HG03469 (cell line): Measurements from ENCODE around the gene RBKS.
"Not testable (repeated sequence)": the region's sequence is repeated elsewhere in the genome, so short reads cannot be mapped to it uniquely, and the experiment has no call there.

Source experiments
- ATAC-seq: cut with Tn5 transposase; IDR thresholded peaks from one replicate; pipeline ENCODE4 v1.9.1; 2021; ENCODE audit warnings: mild to moderate bottlenecking, moderate library complexity, moderate number of reproducible peaks; ENCODE audit not compliant: unreplicated experiment

The RBKS gene

DNA sequence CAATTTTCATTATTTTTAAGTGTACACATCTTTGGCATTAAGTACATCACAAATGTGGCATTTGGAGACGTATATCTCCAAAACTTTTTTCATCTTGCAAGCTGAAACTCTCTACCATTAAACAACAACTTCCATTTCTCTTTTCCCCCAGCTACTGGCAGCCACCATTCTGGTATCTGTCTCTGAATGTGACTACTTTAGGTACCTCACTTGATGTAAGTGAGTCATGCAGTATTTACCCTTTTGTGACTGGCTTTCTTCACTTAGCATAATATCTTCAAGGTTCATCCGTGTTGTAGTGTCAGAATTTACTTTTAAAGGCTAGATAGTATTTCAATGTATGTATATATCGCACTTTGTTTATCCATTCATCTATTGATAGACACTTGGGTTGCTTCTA lies 17.4 kb upstream of the RBKS start:
- ATAC-seq, result no peak

DNA sequence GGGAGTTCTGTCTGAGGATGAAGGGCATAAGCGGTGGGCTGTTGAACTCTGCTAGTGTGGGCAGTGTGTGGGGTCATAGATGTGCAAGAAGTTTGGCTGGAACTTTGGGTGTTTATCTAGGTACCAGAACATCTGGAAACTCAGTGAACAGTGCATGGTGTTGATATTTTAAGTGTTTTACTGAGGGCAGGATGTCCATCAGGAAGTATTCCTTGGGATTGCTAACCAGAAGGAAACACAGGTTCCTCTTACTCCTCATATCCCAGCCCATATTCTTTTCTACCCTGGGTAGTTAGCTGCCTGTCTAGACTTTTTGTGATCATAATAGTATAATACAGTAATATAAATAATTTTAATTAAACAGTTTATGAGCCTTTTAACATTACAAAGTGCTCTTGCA lies 15.9 kb upstream of the RBKS start:
- no peak for ATAC-seq

DNA sequence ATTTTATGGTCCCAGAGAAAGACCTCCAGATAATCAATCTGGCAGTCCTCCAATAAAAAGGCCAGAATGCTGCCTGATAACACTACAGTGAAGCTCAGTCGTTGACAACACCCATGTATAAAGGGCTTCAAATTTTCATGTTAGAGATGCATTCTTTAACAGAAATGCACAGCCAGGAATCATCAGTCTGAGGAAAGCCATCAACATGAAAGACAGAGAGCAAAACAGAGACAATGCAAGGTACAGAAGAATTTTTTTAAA lies 14.1 kb upstream of the RBKS start:
- ATAC-seq, result no peak

DNA sequence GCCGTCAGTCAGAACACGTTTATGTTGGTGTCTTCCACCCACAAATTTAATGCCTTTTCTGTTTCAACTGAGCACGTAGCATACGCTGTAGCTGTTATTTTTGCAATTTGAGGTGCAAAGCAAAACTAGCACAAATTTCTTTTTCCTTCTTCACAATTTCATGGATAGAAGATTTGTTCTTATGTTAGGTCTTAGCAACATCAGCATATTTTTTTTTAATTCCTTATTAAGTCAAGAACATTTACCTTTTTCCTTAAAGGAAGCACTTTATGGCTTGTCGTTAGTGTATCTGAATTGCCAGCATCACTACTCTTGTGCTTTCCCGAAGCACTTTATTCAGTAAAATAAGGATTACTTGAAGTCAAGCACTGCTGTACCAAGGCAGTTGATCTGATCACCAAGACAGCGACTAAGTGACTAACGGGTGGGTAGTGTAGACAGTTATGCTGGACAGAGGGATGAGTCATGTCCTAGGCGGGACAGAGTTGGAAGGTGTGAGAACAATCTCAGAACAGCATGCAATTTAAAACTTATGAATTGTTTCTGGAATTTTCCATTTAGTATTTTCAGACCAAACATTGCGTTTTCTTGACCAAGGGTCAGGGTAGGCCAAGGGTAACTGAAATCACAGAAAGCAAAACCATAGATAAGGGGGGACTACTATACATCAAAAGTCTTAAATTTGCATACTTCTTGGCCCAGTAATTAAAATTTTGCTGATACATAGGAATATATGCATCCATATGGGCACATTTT lies 13.6 kb upstream of the RBKS start:
- ATAC-seq, result no peak

DNA sequence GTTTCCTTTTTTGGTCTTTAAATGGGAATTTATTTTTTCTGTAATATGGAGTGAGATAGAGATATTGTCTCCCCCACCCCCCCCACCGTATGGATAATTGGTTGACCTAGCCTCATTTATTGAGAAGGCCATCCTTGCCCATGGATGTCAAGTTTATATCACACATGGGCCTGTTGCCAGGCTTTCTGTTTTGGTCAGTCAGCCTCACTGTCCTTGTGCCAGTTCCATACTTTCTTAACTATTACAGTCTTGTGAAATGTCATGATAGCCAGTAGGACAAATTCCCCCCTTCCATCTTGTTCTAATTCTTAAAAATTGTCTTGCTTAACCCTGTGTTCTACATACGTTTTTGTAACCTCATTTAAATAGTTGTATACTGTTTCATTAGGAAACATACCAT lies 12.8 kb upstream of the RBKS start:
- ATAC-seq, result no peak

DNA sequence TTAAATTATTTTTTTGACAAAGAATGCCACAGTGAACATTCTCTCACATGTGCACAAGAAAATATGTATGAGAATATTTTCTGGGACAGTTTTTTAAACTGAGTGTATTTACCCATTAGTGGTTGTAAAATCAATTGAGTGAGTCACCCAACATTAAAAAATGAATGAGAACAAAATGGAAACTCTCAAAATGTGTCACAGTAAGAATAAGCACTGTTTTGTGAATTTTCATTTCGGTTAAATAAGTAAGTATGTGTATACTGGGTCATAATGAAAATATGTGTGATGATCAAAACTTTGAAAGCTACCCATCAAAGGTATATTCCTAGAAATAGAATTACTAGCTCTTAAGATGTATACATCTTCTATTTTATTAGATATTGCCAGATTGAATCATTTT lies 11.9 kb upstream of the RBKS start:
- no peak for ATAC-seq

DNA sequence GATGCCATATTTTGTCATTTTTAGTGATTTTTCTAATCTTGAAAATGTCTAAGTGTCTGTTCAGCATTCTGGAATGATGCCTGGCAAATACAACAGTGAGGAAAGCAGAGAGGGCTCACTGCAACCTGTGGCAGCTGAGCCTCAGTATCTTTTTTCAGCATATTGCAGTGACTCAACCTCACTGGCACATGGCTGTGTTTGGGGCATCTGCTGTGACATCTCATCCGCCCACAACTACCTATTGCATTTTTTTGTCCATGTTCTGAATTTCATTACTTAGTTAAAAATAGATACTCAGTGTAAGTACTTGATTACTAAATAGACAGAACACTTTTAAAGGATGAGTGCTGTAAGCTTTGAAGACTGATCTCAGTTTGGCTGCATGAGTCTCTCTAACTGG lies 11.0 kb upstream of the RBKS start:
- ATAC-seq, result no peak

DNA sequence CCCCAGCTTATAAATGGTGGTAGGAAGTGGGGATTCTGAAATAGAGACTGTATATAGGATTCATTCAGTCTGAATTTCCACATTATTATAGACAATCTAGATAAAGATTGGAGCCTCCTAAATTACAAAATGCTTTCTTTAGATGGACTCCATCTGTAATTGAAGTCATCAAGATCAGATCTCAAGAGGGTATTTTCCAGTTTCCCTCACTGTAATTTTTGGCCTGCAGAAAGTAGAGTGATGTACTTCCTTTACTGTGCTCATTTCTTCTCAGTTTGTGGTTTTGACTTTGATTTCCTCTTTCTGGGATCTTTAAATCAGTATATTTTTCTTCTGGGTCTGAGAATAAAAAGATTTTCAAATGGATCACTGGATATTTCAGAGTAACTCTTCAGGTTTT lies 7.5 kb upstream of the RBKS start:
- ATAC-seq, result no peak

DNA sequence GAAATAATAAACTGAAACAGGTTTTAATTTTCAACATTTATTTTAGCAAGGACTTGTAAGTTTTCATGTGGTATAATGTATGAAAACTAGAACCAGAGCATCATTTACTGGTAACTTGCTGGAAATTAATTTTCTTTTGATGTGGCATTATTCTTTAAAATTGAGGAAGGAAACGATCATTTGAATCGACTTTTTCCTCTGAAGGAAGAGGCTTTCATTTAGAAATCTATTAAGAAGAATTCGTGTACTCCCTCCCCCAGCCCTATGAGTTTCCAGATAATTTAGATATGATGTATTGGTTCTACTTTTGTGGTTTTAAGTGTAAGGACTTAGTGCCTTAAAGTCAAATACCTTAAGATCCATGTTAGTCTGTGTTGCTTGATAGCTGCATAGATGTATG lies 2.8 kb upstream of the RBKS start:
- ATAC-seq, result no peak

DNA sequence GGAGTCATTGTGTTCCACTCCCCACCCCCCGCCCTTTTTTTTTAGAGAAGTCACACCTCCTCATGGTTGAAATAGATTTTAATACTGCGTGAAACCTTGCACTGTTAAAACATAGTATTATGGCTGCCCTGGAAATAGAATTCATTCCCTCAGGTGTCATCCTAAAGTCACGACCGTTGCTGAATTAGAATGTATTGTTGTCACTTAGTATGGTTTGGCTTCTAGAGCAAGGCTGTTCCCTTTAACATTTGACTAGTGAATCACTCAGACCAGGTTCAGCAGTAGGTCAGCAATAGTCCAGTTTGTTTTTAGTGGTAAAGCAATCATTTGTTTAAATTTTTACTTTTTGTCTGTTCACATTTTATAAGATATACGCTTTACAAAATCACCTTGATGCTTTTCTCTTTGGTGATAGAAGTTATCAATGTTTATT lies 1.5 kb upstream of the RBKS start:
- no peak for ATAC-seq

DNA sequence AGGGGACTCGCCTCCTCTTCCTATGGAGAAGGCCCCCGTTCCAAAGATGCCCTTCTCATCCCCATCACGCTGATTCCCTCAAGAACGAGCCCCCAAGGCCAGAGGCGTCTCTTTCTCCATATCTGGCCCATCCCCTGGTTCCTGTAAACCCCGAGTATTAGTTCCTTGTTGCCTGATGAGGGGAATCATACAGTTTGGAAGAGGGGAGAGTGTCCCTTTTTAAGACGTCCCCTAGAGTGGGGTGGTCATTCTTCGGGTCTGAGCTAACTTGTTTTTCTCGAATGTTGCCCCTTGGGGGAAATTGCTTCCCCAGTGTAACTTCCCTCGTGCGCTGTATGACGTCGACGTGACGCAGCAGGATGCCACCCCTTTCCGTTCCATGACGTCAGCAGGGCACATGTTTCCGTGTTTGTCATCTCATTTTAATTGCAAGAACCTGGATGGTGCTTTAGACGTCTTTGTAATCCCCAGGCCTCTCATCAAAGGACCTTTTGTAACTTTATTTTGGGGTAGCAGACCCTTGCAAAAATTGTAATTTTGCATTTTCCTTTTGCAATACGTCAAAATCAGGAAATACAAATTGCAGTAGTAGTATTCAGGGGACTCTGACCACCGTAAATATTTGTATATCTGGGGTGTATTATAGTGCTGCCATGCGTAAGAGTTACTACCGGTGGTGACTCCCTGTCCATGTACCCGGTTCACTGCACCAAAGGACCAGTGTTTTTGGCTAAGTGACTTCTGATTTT lies 911 bp upstream of the RBKS start:
- ATAC-seq, result no peak

DNA sequence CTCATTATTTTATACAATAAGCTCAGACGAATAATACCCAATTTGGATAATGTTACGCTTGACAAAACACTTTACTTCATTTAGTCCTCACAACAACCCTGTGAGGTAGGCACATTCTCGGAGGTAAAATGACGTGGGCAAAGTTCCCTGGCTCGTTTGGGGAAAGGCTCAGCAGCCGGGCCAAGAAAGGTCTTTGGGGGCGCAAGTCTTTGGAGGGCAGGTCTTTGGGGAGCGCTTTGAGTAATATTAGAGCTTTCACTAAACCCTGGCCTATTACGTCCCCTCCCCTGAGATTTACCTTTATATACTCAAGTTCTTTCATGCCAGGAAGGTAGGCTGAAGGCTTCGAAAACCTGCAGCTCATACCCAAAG lies 427 bp downstream of the RBKS start:
- no peak for ATAC-seq

DNA sequence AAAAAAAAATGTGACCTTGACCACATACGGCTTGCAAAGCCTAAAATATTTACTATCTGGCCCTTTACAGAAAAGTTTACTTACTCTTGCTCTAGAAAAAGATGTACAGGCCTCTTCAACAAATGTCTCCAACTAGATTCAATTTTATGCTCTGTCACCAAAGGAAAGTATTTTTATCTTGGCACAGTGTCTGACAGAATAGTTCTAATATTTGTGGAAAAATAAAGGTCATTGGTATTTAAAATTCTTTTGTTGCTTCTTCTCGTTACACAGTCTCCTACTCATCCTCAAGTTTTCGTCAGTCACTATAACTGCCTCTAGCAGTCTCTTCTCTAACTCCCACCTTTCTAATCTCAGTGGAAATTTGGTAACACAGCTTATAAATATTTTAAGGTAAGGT lies 1.4 kb downstream of the RBKS start:
- no peak for ATAC-seq

DNA sequence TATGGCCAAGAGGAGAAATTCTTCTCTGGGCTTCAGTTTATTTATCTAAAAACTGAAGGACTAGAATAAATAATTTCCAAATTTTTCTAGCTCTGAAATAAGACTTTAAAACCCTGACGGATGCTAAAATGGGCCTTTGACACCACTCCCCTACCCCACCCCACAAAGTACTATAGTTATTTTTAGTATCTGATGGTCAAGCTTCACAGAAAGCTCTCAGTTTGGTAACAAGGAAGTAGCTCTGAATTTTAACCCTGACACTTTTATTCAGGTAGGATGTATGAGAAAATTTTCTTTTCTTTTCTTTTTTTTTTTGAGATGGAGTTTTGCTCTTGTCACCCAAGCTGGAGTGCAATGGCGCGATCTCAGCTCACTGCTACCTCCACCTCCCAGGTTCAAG lies 2.4 kb downstream of the RBKS start:
- no peak for ATAC-seq

DNA sequence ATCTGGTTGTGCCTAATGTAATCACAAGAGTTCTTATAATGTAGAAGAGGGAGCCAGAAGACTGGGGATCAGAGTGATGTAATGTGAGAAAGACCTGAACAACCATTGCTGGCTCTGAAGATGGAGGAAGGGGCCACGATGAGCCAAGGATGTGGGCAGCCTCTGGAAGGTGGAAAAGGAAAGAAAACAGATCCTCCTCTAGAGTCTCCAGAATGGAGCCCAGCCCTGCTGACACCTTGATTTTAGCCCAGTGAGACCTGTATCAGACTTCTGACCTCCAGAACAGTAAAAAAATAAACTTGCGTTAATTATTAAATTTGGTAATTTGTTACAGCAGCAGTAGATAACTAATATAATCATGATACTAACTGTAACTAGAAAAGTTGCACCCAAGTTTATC lies 3.1 kb downstream of the RBKS start:
- ATAC-seq, result no peak

DNA sequence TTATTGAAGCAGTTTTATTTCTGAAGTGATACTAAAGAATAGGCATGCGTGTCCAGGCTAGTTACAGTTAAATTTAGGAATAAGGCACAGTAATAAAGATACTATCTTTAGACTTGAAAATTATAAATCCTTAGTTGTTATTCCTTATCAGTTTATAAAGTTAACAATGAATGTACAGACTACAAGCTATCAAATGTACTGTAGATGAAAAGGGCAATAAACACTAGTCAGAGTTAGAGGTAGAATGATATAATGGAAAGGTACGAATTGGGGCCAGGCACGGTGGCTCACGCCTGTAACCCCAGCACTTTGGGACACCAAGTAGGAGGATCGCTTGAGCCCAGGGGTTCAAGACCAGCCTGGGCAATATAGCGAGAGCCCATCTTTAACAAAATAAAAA lies 3.9 kb downstream of the RBKS start:
- no peak for ATAC-seq

DNA sequence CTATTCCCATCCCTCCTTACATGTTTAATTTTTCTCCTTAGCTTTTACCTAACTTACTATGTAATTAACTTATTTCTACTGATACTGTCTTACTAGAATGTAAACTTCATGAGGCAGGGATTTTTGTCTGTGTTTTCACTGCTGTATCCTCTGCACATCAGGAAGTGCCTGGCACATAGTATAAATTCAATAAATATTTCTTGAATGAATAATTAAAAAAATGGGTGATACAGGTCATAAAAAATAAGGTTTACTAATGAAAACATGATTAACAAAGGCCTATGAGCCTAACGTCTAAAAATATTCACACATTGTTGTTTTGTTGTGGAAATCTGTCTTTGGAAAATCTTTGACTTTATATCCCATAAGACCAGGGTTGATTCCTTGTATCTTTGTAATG lies 4.5 kb downstream of the RBKS start:
- no peak for ATAC-seq

DNA sequence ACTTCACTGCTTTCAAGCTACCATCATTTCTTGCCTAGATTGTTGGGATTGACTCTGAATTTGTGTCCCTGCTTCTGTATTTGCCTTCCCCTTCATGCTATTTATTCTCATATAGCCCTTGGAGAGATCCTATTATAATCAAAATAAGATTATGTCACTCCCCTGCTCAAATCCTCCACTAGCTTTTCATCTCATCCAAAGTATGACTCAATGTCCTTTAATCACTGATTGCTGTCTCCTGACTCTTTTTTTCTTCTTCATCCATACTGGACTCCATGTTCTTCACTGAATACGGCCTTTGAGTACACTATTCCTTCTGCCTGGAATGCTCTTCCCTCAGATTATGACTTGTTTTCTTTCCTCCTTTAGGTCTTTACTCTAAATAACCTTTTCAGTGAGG lies 5.0 kb downstream of the RBKS start:
- ATAC-seq, result no peak

DNA sequence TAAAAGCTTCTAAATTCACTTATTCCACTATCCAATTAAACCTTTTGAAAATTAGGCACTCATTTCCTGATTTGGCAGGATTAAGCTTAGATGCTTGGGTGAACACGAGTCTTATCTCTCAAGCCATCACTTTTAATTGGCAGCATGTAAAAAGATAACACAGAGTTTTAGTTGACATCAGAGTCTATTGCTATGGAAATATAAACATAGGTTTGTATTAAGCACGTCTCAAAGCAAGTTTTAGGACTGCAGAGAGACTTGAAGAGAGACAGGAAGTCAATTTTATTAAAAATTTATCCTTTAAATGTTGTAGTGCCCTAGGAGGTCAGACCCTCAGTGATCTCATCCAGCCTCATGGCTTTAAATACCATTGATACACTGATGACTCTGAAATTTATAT lies 5.6 kb downstream of the RBKS start:
- no peak for ATAC-seq

DNA sequence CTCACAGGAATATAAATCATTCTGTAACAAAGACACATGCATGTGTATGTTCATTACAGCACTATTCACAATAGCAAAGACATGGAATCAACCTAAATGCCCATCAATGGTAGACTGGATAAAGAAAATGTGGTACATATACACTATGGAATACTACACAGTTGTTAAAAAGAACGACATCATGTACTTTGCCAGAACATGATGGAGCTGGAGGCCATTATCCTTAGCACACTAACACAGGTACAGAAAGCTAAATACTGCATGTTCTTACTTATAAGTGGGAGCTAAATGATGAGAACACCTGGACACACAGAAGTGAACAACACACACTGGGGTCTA lies 7.6 kb downstream of the RBKS start:
- ATAC-seq, result not testable (repeated sequence)

DNA sequence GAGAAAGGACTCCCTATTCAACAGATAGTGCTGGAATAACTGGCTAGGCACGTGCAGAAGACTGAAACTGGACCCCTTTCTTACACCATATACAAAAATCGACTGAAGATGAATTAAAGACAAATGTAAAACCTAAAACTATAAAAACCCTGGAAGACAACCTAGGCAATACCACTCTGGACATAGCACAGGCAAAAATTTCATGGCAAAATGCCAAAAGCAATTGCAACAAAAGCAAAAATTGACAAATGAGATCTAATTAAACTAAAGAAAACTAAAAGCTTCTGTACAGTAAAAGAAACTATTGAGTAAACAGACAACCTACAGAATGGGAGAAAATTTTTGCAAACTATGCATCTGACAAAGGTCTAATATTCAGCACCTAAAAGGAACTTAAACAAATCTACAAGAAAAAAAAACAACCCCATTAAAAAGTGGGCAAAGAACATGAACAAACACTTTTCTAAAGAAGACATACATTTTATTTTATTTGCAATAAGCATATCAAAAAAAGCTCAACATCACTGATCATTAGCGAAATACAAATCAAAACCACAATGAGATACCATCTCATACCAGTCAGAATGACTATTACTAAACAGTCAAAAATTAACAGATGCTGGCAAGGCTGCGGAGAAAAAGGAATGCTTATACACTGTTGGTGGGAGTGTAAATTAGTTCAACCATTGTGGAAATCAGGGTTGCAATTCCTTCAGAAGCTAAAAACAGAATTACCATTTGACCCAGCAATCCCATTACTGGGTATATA lies 8.2 kb downstream of the RBKS start:
- not testable (repeated sequence) for ATAC-seq

DNA sequence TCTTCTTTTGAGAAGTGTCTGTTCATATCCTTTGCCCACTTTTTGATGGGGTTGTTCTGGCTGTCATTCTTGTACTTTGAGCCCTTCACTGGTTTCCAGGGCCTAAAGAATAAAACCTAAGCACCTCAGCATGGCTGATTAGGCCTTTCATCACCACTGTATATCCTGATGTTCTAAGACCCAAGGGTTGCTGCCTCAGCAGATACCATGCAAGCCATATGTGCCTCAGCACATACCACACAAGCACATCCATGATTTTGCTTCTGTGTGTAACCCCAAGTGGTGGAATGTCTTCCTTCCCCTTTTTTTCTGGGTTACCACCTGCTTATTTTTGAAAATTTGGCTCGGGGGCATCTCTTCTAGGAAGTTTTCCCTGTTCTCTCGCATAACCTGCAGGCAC lies 11.4 kb downstream of the RBKS start:
- ATAC-seq, result no peak
